ENCODE results near the gene CLN3. TPM values are rescaled to one million over a fixed set of nuclear protein-coding genes. Genes with fewer than 3 reads are reported as not detected.

The CLN3 gene
- total and polyA plus RNA-seq, 2 of the 13 experiments (the other 11 are each of a cell fraction or from before 2014, with no cell fraction given), result 23.4 to 46.8 TPM

- TF ChIP-seq RORA (CRISPR knock-in tag; IDR thresholded peaks at IDR 0.05), result no peak
- TF ChIP-seq SP2 (CRISPR knock-in tag; IDR thresholded peaks at IDR 0.05), result 0 out of 2 replicates have a peak, but pooled peaks have one; percentile 7
- 0 out of 2 replicates have a peak, but pooled peaks have one; percentile 46 for TF ChIP-seq ZNF772 (CRISPR knock-in tag; IDR thresholded peaks at IDR 0.05)
- TF ChIP-seq ZNF121 (CRISPR knock-in tag; IDR thresholded peaks at IDR 0.05), result peak; percentile 71
- no peak for TF ChIP-seq ZBTB7B (CRISPR knock-in tag; IDR thresholded peaks at IDR 0.05)
- peak; percentile 60 for TF ChIP-seq ZNF629 (CRISPR knock-in tag; conservative IDR thresholded peaks at IDR 0.05)
- TF ChIP-seq ZNF207 (IDR thresholded peaks at IDR 0.05; ENCODE audit: borderline replicate concordance), result no peak
- no peak for TF ChIP-seq PAX8 (CRISPR knock-in tag; IDR thresholded peaks at IDR 0.05; ENCODE audit: borderline replicate concordance)
- TF ChIP-seq SMARCC2 (IDR thresholded peaks at IDR 0.05), result no peak
- TF ChIP-seq NFYB (CRISPR knock-in tag; IDR thresholded peaks at IDR 0.05), result no peak
- TF ChIP-seq ZNF747 (CRISPR knock-in tag; IDR thresholded peaks at IDR 0.05; ENCODE audit: borderline replicate concordance), result 0 out of 2 replicates have a peak, but pooled peaks have one; percentile 28
- no peak for TF ChIP-seq SMC3 (IDR thresholded peaks at IDR 0.05; ENCODE audit: low read length)
- 0 out of 2 replicates have a peak, but pooled peaks have one; percentile 42 for TF ChIP-seq TBX2 (CRISPR knock-in tag; IDR thresholded peaks at IDR 0.05; ENCODE audit: borderline replicate concordance)
- TF ChIP-seq FOXO1 (CRISPR knock-in tag; IDR thresholded peaks at IDR 0.05), result no peak
- no peak for TF ChIP-seq TCF7L2 (IDR thresholded peaks at IDR 0.05; ENCODE audit: low read depth, low read length)
- no peak for TF ChIP-seq TFDP1 (CRISPR knock-in tag; IDR thresholded peaks at IDR 0.05; ENCODE audit: borderline replicate concordance)
- Histone ChIP-seq H3K27ac (ENCODE audit: extremely low read length, insufficient read depth, low read length) (no peak overlapping the region), H3K36me3 (replicated peaks in 1 of 2; ENCODE audit: control insufficient read depth in 1 of 2, insufficient read depth in 2 of 2, low read length in 2 of 2) (no peaks in the 10 kb centered on the region), H3K27me3 (ENCODE audit: control insufficient read depth in 1 of 2, insufficient read depth in 2 of 2, low read length in 2 of 2) (peaks cover 2 to 14% of the 10 kb centered on the region in 2 experiments; a peak in 4 of 5 replicates), H3K9me3 (ENCODE audit: low read length) (no peaks in the 10 kb centered on the region), H3K79me2 (ENCODE audit: insufficient read depth, low read length) (no peaks in the 10 kb centered on the region), H3K4me2 (ENCODE audit: low read depth, low read length) (peak overlapping the region; percentile 65), H2AFZ (ENCODE audit: low read length) (no peak overlapping the region), H3K4me1 (ENCODE audit: insufficient read depth, low read length) (peaks cover 55% of the 10 kb centered on the region), H3K4me3 (replicated peaks in 1 of 3; ENCODE audit: insufficient read depth in 1 of 3, low read depth in 2 of 3, low read length in 3 of 3) (peak overlapping the region in 1 of 3 experiments; percentile 34; a peak in 2 of 6 replicates), H3K9ac (ENCODE audit: insufficient read depth, low read depth, low read length) (no peak overlapping the region), H4K20me1 (ENCODE audit: insufficient read depth, low read length) (no peaks in the 10 kb centered on the region)
- FAIRE-seq (no peak), ATAC-seq (no peak), DNase-seq (ENCODE audit: low spot score) (no peak)
- BruUV-seq (replicated peaks), result no TSS peak
- in situ Hi-C loops (cut with HindIII; ENCODE audit: extremely low pct_ligation_motif_present, low pct_unique_long_range_greater_than_20kb), result no loop called here
- POLR2A ChIA-PET, result interaction anchor here (1.5 to 1.6 kb wide), 3 partner anchors 14 to 34 kb away, joined by 3 to 5 read pairs (median 3); partner anchors contain the start of gene NUPR1
- CTCF ChIA-PET (ENCODE audit: low intra/inter-chr PET ratio, low total read pairs), result no interaction called here
- 14% methylated on average over 6 of the region's 8 CpGs for WGBS (ENCODE audit: low lambda C conversion rate)
- intact Hi-C loops (cut with micrococcal nuclease; ENCODE audit: unreplicated experiment), result no loop called here
Observed at GRCh38 chr16:28504707-28505404, 13.0 kb upstream of the CLN3 start.

All from HepG2 (cell line).